ENCODE results near the gene NFYA. TPM values are rescaled to one million over a fixed set of nuclear protein-coding genes. Genes with fewer than 3 reads are reported as not detected.
A peak's percentile ranks its signal among the peaks of the same experiment; 100 is the strongest.

The NFYA gene
- total RNA-seq, 1 donor from 2014 or later, result 23.9 TPM

- no peaks in the 10 kb centered on the region for H3K36me3 ChIP-seq
- no peaks in the 10 kb centered on the region for H3K4me1 ChIP-seq
- no peak for DNase-seq
- no peaks in the 10 kb centered on the region for H3K27me3 ChIP-seq
- intact Hi-C loops (cut with DNase I), result no loop called here
- TF ChIP-seq CTCF (IDR thresholded peaks at IDR 0.05), result no peak
- no peak overlapping the region for H3K27ac ChIP-seq
- no peak overlapping the region for H3K4me3 ChIP-seq
- no peaks in the 10 kb centered on the region for H3K9me3 ChIP-seq
- no peak for ATAC-seq
These were observed 35.5 kb upstream of the NFYA start for GRCh38 chr6:41037107-41037900.

GRCh38 chr6:41038205-41038604 lies 34.6 kb upstream of the NFYA start:
- no peak for TF ChIP-seq CTCF (IDR thresholded peaks at IDR 0.05)
- intact Hi-C loops (cut with DNase I), result no loop called here
- H3K4me3 ChIP-seq, result no peak overlapping the region
- no peak overlapping the region for H3K27ac ChIP-seq
- H3K9me3 ChIP-seq, result no peaks in the 10 kb centered on the region
- no peaks in the 10 kb centered on the region for H3K27me3 ChIP-seq
- DNase-seq (no peak), ATAC-seq (no peak)
- H3K36me3 ChIP-seq, result no peaks in the 10 kb centered on the region
- H3K4me1 ChIP-seq, result no peaks in the 10 kb centered on the region

DNA sequence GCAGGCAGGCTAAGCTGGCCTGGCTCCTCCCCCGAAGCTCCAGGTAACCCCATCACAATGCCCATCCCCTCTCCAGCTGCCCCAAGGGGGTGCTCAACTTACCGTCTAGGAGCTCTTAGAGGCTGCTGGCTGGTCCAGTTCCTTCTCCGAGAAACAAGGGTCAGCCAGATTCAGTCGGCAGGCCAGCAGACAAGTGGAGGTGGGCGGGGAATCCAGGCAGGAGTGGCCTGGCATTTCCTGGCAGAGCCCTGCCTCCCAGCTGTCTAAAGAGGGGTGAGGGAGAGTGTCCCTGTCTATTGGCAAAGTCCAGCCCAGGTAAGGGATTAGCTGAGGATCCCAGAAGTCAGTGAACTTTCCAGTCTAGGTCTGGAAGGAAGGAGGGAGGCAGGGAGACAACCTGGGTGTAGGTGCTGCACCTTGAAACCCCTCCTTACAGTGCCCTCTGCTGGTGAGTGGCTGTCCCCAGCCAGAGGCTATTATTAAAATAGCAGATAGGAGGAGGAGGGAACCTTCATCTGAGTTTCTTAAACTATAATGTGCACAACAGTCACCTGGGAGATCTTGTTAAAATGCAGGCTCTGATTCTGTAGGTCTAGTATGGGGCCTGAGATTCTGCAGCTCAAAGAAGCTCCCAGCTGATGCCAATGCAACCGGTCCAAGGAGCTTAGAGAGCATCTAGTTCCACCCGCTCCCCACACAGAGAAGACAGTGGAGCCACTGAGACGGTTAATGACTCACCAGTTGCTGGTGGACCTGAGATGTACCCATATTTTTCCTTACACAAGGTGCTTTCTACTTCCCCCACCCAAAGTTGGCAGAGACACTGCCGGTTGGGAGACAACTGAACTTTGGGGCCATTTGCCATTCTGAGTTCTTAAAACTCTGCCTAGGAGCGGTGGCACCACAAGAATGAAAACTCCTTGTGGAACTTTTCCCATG lies 33.4 kb upstream of the NFYA start, which contains the start of gene UNC5CL:
Gene UNC5CL, minus strand, starts transcription at position 162 of the 939 bp plus-strand sequence. CDS start 4,147 bp downstream, outside the sequence.
- ATAC-seq (peak; percentile 78), DNase-seq (peak; percentile 84)
- no peaks in the 10 kb centered on the region for H3K9me3 ChIP-seq
- no peak within 1 kb of the TSS for H3K27ac ChIP-seq
- no peaks in the 10 kb centered on the region for H3K36me3 ChIP-seq
- no peak within 1 kb of the TSS for H3K4me3 ChIP-seq
- H3K4me1 ChIP-seq, result no peaks in the 10 kb centered on the region
- intact Hi-C loops (cut with DNase I), result no loop called here
- TF ChIP-seq CTCF (IDR thresholded peaks at IDR 0.05), result peak; percentile 70
- H3K27me3 ChIP-seq, result no peaks in the 10 kb centered on the region

DNA sequence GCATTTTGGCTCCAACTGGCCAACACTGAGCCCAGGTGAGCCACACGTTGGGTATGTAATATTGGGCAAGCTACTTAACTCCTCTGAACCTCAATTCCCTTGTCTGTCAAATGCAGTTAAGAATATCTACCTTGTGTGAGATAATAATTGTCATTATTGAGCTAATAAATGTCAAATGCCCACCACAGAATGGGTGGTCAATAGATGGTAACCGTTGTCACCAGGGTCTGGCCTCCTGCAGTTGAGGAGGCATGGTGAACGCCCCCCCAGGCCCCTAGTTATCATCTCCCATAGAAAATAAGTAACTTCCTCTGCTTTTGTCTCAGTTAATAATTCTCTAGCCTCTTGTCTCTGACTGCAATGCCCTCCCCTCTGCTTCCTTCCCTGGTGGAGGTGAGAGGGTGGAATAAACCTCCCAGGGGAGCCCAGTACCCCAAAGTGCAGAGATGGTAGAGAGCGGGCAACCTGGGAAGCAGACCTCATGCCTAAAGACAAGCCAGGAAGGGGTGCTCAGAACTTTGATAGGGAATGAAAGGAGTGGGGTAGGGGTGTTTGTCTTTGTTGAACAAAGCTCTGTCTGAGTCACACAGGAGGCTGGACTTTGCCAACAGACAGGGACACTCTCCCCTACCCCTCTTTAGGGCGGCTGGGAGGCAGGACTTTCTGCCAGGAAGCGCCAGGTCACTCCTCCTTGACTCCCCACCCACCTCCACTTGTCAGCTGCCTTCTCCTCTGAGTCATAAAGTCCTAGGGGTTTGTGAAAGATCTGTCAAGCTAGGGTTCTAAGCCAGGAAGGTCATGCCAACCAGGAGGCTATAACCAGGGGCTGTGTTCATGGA lies 32.5 kb upstream of the NFYA start:
- TF ChIP-seq CTCF (IDR thresholded peaks at IDR 0.05), result no peak
- Histone ChIP-seq H3K36me3 (no peaks in the 10 kb centered on the region), H3K27ac (no peak overlapping the region), H3K27me3 (no peaks in the 10 kb centered on the region), H3K4me1 (no peaks in the 10 kb centered on the region), H3K9me3 (no peaks in the 10 kb centered on the region), H3K4me3 (no peak overlapping the region)
- ATAC-seq, result peak; percentile 61
- peak; percentile 73 for DNase-seq
- intact Hi-C loops (cut with DNase I), result no loop called here

GRCh38 chr6:41040940-41041536 lies 31.7 kb upstream of the NFYA start:
- no peaks in the 10 kb centered on the region for H3K4me1 ChIP-seq
- no peak overlapping the region for H3K4me3 ChIP-seq
- no peaks in the 10 kb centered on the region for H3K9me3 ChIP-seq
- DNase-seq, result no peak
- H3K27ac ChIP-seq, result no peak overlapping the region
- no peak for ATAC-seq
- intact Hi-C loops (cut with DNase I), result no loop called here
- no peaks in the 10 kb centered on the region for H3K36me3 ChIP-seq
- TF ChIP-seq CTCF (IDR thresholded peaks at IDR 0.05), result no peak
- H3K27me3 ChIP-seq, result no peaks in the 10 kb centered on the region

Data from upper lobe of right lung (tissue), 1 donor.